Measurements from ENCODE around the gene ACOX3.
"Not testable (repeated sequence)": the region's sequence is repeated elsewhere in the genome, so short reads cannot be mapped to it uniquely, and the experiment has no call there.

The ACOX3 gene

GRCh38 chr4:8406887-8407286 is 33.6 kb downstream of the ACOX3 start:
- not testable (repeated sequence) for DNase-seq (ENCODE audit: low read depth, low spot score)

GRCh38 chr4:8405516-8405875 is 35.0 kb downstream of the ACOX3 start:
- DNase-seq (ENCODE audit: low read depth, low spot score), result no peak

GRCh38 chr4:8404791-8405515 is 35.6 kb downstream of the ACOX3 start:
- DNase-seq (ENCODE audit: low read depth, low spot score), result no peak

GRCh38 chr4:8403976-8404375 is 36.5 kb downstream of the ACOX3 start:
- DNase-seq (ENCODE audit: low read depth, low spot score), result no peak

- DNase-seq (ENCODE audit: low read depth, low spot score), result no peak
Measured at GRCh38 chr4:8403173-8403753, 37.3 kb downstream of the ACOX3 start.

GRCh38 chr4:8402640-8403039 is 37.9 kb downstream of the ACOX3 start:
- no peak for DNase-seq (ENCODE audit: low read depth, low spot score)

- no peak for DNase-seq (ENCODE audit: low read depth, low spot score)
Measured at GRCh38 chr4:8402181-8402597, 38.3 kb downstream of the ACOX3 start.

GRCh38 chr4:8401665-8402064 is 38.9 kb downstream of the ACOX3 start:
- DNase-seq (ENCODE audit: low read depth, low spot score), result no peak

- no peak for DNase-seq (ENCODE audit: low read depth, low spot score)
Measured at GRCh38 chr4:8400632-8401325, 39.7 kb downstream of the ACOX3 start.

GRCh38 chr4:8399298-8399697 is 41.2 kb downstream of the ACOX3 start:
- DNase-seq (ENCODE audit: low read depth, low spot score), result no peak

- DNase-seq (ENCODE audit: low read depth, low spot score), result no peak
Measured at GRCh38 chr4:8398347-8398746, 42.2 kb downstream of the ACOX3 start.

GRCh38 chr4:8396762-8397406 is 43.6 kb downstream of the ACOX3 start:
- DNase-seq (ENCODE audit: low read depth, low spot score), result no peak

GRCh38 chr4:8395504-8396296 is 44.8 kb downstream of the ACOX3 start:
- no peak for DNase-seq (ENCODE audit: low read depth, low spot score)

- no peak for DNase-seq (ENCODE audit: low read depth, low spot score)
Measured at GRCh38 chr4:8394806-8395205, 45.7 kb downstream of the ACOX3 start.

- no peak for DNase-seq (ENCODE audit: low read depth, low spot score)
Measured at GRCh38 chr4:8394061-8394519, 46.4 kb downstream of the ACOX3 start.

- no peak for DNase-seq (ENCODE audit: low read depth, low spot score)
Measured at GRCh38 chr4:8393593-8394038, 46.9 kb downstream of the ACOX3 start.

- DNase-seq (ENCODE audit: low read depth, low spot score), result no peak
Measured at GRCh38 chr4:8392591-8393190, 47.8 kb downstream of the ACOX3 start.

GRCh38 chr4:8391972-8392371 is 48.6 kb downstream of the ACOX3 start:
- no peak for DNase-seq (ENCODE audit: low read depth, low spot score)

GRCh38 chr4:8391071-8391470 is 49.5 kb downstream of the ACOX3 start:
- no peak for DNase-seq (ENCODE audit: low read depth, low spot score)

GRCh38 chr4:8390577-8390976 is 49.9 kb downstream of the ACOX3 start:
- DNase-seq (ENCODE audit: low read depth, low spot score), result no peak

GRCh38 chr4:8388528-8388870 is 52.0 kb downstream of the ACOX3 start:
- no peak for DNase-seq (ENCODE audit: low read depth, low spot score)

Measured in iPS DF 19.7 (cell line).